T-cell (primary cell): ENCODE measurements around the gene CHRNA7. TPM values are rescaled to one million over a fixed set of nuclear protein-coding genes. Genes with fewer than 3 reads are reported as not detected.
"Not testable (repeated sequence)": the region's sequence is repeated elsewhere in the genome, so short reads cannot be mapped to it uniquely, and the experiment has no call there.

Source experiments
- ATAC-seq, 4 experiments: fragments of 200-7000 bp in 3 of 4; fragments of 150-1000 bp in 1 of 4; cut with Tn5 transposase; replicated peaks in 1 of 4; 1 replicate in 3 of 4; 2 replicates in 1 of 4; pipeline ENCODE4 v1.10.0; 2021; ENCODE audit warnings: moderate library complexity in 3 of 4, mild to moderate bottlenecking in 2 of 4, moderate number of reproducible peaks in 1 of 4
- CTCF ChIA-PET, 2 donors: fragments of 300-600 bp; sonication (Branson Sonifier 250); formaldehyde crosslinking; loops; one replicate each; lab custom pipeline; 2022; ENCODE audit warnings: antibody characterized with exemption in 2 of 2; lab: Charles Lee
- POLR2A ChIA-PET, 2 donors: fragments of 300-600 bp; sonication (Branson Sonifier 250); formaldehyde crosslinking; loops; one replicate each; lab custom pipeline; 2022; ENCODE audit warnings: antibody characterized with exemption in 2 of 2; lab: Charles Lee
- DNase-seq, 35 experiments: peaks; one replicate each; pipeline versions ENCODE4 v3.0.0 to v3.0.0-alpha.2; 2013 to 2023
- H3K27ac ChIP-seq: one replicate; pipeline ENCODE4 v1.5.1; 2013; ENCODE audit warnings: low read length
- H3K27me3 ChIP-seq, 2 experiments: replicated peaks in 1 of 2; 1 replicate in 1 of 2; 2 replicates in 1 of 2; pipeline versions ENCODE4 v1.6.1 to v1.7.0; 2013; ENCODE audit warnings: low read length in 1 of 2, mixed read lengths in 1 of 2; ENCODE audit not compliant: control insufficient read depth in 2 of 2, insufficient read depth in 2 of 2; ENCODE audit errors: extremely low read depth in 1 of 2
- H3K36me3 ChIP-seq, 2 donors: 1 replicate in 1 of 2; 2 replicates in 1 of 2; pipeline versions ENCODE4 v1.6.1 to v1.7.0; 2013; ENCODE audit warnings: low read length in 1 of 2; ENCODE audit not compliant: control insufficient read depth in 2 of 2, insufficient read depth in 1 of 2; ENCODE audit errors: extremely low read depth in 1 of 2
- H3K4me1 ChIP-seq, 2 experiments: 1 replicate in 1 of 2; 2 replicates in 1 of 2; pipeline versions ENCODE4 v1.6.1 to v1.7.0; 2013; ENCODE audit warnings: low read length in 2 of 2, mixed read lengths in 1 of 2; ENCODE audit not compliant: insufficient read depth in 2 of 2, control insufficient read depth in 1 of 2; ENCODE audit errors: extremely low read depth in 1 of 2
- H3K4me3 ChIP-seq, 2 donors: 1 replicate in 1 of 2; 2 replicates in 1 of 2; pipeline versions ENCODE4 v1.5.1 to v1.7.0; 2013; ENCODE audit warnings: mild to moderate bottlenecking in 2 of 2, low read length in 1 of 2, moderate library complexity in 1 of 2; ENCODE audit not compliant: control insufficient read depth in 1 of 2; ENCODE audit errors: extremely low read depth in 1 of 2
- H3K9me3 ChIP-seq: 2 replicates; pipeline ENCODE4 v1.7.0; 2013
- H3K27ac Mint-ChIP-seq, 2 donors: one replicate each; pipeline ENCODE4 v1.8.0; 2020 to 2021; ENCODE audit warnings: mild to moderate bottlenecking in 2 of 2, mixed read lengths in 2 of 2
- H3K27me3 Mint-ChIP-seq, 2 donors: one replicate each; pipeline ENCODE4 v1.8.0; 2021 to 2022; ENCODE audit warnings: mixed read lengths in 2 of 2
- H3K36me3 Mint-ChIP-seq: one replicate; pipeline ENCODE4 v1.8.0; 2021; ENCODE audit warnings: mixed read lengths
- H3K4me1 Mint-ChIP-seq, 3 donors: one replicate each; pipeline ENCODE4 v1.8.0; 2020 to 2022; ENCODE audit warnings: mixed read lengths in 3 of 3, mild to moderate bottlenecking in 1 of 3
- H3K4me3 Mint-ChIP-seq, 3 donors: one replicate each; pipeline ENCODE4 v1.8.0; 2020 to 2022; ENCODE audit warnings: mild to moderate bottlenecking in 3 of 3, mixed read lengths in 3 of 3, moderate library complexity in 3 of 3
- H3K9me3 Mint-ChIP-seq, 3 donors: one replicate each; pipeline ENCODE4 v1.8.0; 2020 to 2022; ENCODE audit warnings: mixed read lengths in 3 of 3
- WGBS: methylation state at CpG from one replicate; pipeline ENCODE4 v1.1.5; 2013; ENCODE audit warnings: missing lambda C conversion rate; ENCODE audit not compliant: insufficient coverage; 5-methylcytosine and 5-hydroxymethylcytosine counted together
- total RNA-seq, 35 experiments: library from RNA in 6 of 35; stranded (reverse) in 6 of 35; fragments of 120-200 nt in 1 of 35; gene quantifications; one replicate each; pipeline versions ENCODE4 v1.2.1 to v1.2.4 and lab custom pipeline; 2013 to 2026

Gene CHRNA7
- total RNA-seq, 5 donors from 2014 or later (not counting 1 experiment from before 2014, with no cell fraction given), result 0.16 to 0.79 (median 0.35) TPM; not detected in 2

GRCh38 chr15:32134842-32135241 lies 104.5 kb downstream of the CHRNA7 start:
- ChIA-PET POLR2A (no interaction called here), CTCF (no interaction called here)
- H3K9me3 ChIP-seq, result no peaks in the 10 kb centered on the region
- no peaks in the 10 kb centered on the region for H3K4me1 ChIP-seq
- H3K4me3 ChIP-seq, result no peak overlapping the region
- peaks cover 30 to 41% of the 10 kb centered on the region in 2 donors for H3K27me3 Mint-ChIP-seq
- no peaks in the 10 kb centered on the region for H3K9me3 Mint-ChIP-seq
- H3K27me3 ChIP-seq, result peaks cover 0 to 14% of the 10 kb centered on the region in 2 experiments
- DNase-seq (no peak), ATAC-seq (no peak)
- no peaks in the 10 kb centered on the region for H3K4me1 Mint-ChIP-seq
- H3K36me3 ChIP-seq, result no peaks in the 10 kb centered on the region
- no peak overlapping the region for H3K27ac Mint-ChIP-seq
- no peak overlapping the region for H3K4me3 Mint-ChIP-seq
- H3K36me3 Mint-ChIP-seq, result no peaks in the 10 kb centered on the region
- no peak overlapping the region for H3K27ac ChIP-seq
- no CpG with 5 or more reads among the region's 5 CpGs for WGBS

- WGBS, result no CpG with 5 or more reads among the region's 8 CpGs
- peaks cover 0 to 14% of the 10 kb centered on the region in 2 experiments for H3K27me3 ChIP-seq
- ChIA-PET CTCF (no interaction called here), POLR2A (no interaction called here)
- no peaks in the 10 kb centered on the region for H3K9me3 Mint-ChIP-seq
- H3K4me1 Mint-ChIP-seq, result no peaks in the 10 kb centered on the region
- H3K36me3 Mint-ChIP-seq, result no peaks in the 10 kb centered on the region
- no peaks in the 10 kb centered on the region for H3K36me3 ChIP-seq
- no peak for ATAC-seq
- no peak overlapping the region for H3K4me3 Mint-ChIP-seq
- H3K9me3 ChIP-seq, result no peaks in the 10 kb centered on the region
- H3K4me3 ChIP-seq, result no peak overlapping the region
- no peaks in the 10 kb centered on the region for H3K4me1 ChIP-seq
- no peak overlapping the region for H3K27ac Mint-ChIP-seq
- DNase-seq, result no peak
- H3K27me3 Mint-ChIP-seq, result peaks cover 26 to 41% of the 10 kb centered on the region in 2 donors
- no peak overlapping the region for H3K27ac ChIP-seq
Observed at GRCh38 chr15:32135335-32135734, 105.0 kb downstream of the CHRNA7 start.

DNA sequence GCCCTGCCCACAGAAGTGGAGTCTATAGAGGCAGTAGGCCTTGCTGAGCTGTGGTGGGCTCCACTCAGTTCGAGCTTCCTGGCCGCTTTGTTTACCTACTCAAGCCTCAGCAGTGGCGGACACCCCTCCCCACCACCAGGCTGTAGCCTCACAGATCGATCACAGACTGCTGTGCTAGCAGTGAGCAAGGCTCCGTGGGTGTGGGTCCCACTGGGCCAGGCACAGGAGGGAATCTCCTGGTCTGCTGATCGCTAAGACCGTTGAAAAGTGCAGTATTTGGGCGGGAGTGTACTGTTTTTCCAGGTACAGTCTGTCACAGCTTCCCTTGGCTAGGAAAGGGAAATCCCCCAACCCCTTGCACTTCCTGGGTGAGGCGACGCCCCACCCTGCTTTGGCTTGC lies 115.2 kb downstream of the CHRNA7 start:
- DNase-seq, H3K36me3 Mint-ChIP-seq, H3K4me3 Mint-ChIP-seq, ATAC-seq, H3K4me3 ChIP-seq, H3K9me3 ChIP-seq, H3K9me3 Mint-ChIP-seq, H3K4me1 ChIP-seq, H3K27ac Mint-ChIP-seq, H3K36me3 ChIP-seq, CTCF ChIA-PET, H3K4me1 Mint-ChIP-seq, H3K27ac ChIP-seq, POLR2A ChIA-PET: not testable (repeated sequence)
- H3K27me3 ChIP-seq, result peaks cover 0 to 23% of the 10 kb centered on the region in 2 experiments
- 82% methylated on average over 4 of the region's 10 CpGs for WGBS
- H3K27me3 Mint-ChIP-seq, result peaks cover 7 to 22% of the 10 kb centered on the region in 2 donors

GRCh38 chr15:32148833-32149555 lies 118.7 kb downstream of the CHRNA7 start:
- H3K36me3 ChIP-seq, result no peaks in the 10 kb centered on the region
- H3K4me3 Mint-ChIP-seq, result no peak overlapping the region
- 72% methylated on average over 9 of the region's 15 CpGs for WGBS

DNA sequence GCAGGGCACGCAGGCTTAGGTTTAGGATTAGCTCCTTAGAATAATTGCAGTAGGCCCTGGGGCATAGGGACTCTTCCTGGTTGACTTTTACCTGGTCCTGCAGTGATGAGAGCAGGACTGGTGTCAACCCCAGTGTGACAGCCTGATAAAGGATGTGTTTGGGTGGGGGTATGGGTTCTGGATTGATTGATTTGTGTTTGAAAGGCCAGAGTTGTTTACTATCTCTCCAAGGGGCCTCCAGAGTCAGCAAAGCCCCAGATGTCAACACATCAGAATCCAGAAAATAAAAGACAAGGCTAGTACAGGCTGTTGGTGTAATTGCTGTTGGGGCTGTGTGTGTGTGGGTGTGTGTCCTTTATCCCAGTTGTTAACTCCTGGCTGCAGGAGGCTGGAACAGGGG lies 122.3 kb downstream of the CHRNA7 start:
- Histone ChIP-seq H3K4me1 (no peaks in the 10 kb centered on the region), H3K27me3 (peaks cover 0 to 14% of the 10 kb centered on the region in 2 experiments), H3K36me3 (no peaks in the 10 kb centered on the region), H3K27ac (no peak overlapping the region), H3K9me3 (no peaks in the 10 kb centered on the region), H3K4me3 (no peak overlapping the region)
- CTCF ChIA-PET, result no interaction called here
- ATAC-seq (no peak), DNase-seq (no peak)
- no peaks in the 10 kb centered on the region for H3K36me3 Mint-ChIP-seq
- H3K4me1 Mint-ChIP-seq, result no peaks in the 10 kb centered on the region
- no peak overlapping the region for H3K4me3 Mint-ChIP-seq
- H3K9me3 Mint-ChIP-seq, result no peaks in the 10 kb centered on the region
- H3K27me3 Mint-ChIP-seq, result peaks cover 0 to 18% of the 10 kb centered on the region in 2 donors
- no peak overlapping the region for H3K27ac Mint-ChIP-seq
- 40% methylated on average over 1 of the region's 1 CpG for WGBS
- POLR2A ChIA-PET, result no interaction called here

More at GRCh38 chr15:32148833-32149555, 118.7 kb downstream of the CHRNA7 start:
- DNase-seq (no peak), ATAC-seq (no peak)
- Mint-ChIP-seq H3K27ac (no peak overlapping the region), H3K36me3 (no peaks in the 10 kb centered on the region), H3K9me3 (no peaks in the 10 kb centered on the region), H3K27me3 (peaks cover 7 to 34% of the 10 kb centered on the region in 2 donors), H3K4me1 (no peaks in the 10 kb centered on the region)
- Histone ChIP-seq H3K27ac (no peak overlapping the region), H3K27me3 (peaks cover 0 to 24% of the 10 kb centered on the region in 2 experiments), H3K4me1 (no peaks in the 10 kb centered on the region), H3K4me3 (no peak overlapping the region), H3K9me3 (no peaks in the 10 kb centered on the region)
- CTCF ChIA-PET, result interaction anchor here in 1 of 2 donors (0.6 kb wide), 1 partner anchor 560 kb away, joined by 4 read pairs; no protein-coding TSS in a partner anchor
- POLR2A ChIA-PET, result no interaction called here

- H3K4me1 Mint-ChIP-seq, H3K4me3 Mint-ChIP-seq, H3K27ac Mint-ChIP-seq, H3K36me3 Mint-ChIP-seq, H3K9me3 ChIP-seq, H3K4me1 ChIP-seq, H3K36me3 ChIP-seq, ATAC-seq, H3K27ac ChIP-seq, H3K4me3 ChIP-seq, H3K9me3 Mint-ChIP-seq, H3K27me3 ChIP-seq, POLR2A ChIA-PET, DNase-seq, CTCF ChIA-PET: not testable (repeated sequence)
- peaks cover 0 to 15% of the 10 kb centered on the region in 2 donors for H3K27me3 Mint-ChIP-seq
- WGBS, result no CpG with 5 or more reads among the region's 18 CpGs
Observed at GRCh38 chr15:32153868-32154623, 123.7 kb downstream of the CHRNA7 start.
